ENCODE measurements around the gene ZNF516. TPM values are rescaled to one million over a fixed set of nuclear protein-coding genes. Genes with fewer than 3 reads are reported as not detected.

ZNF516 gene
- total and polyA plus RNA-seq, 2 of the 13 experiments (the other 11 are each of a cell fraction or from before 2014, with no cell fraction given), result 16.6 to 18.7 TPM

DNA sequence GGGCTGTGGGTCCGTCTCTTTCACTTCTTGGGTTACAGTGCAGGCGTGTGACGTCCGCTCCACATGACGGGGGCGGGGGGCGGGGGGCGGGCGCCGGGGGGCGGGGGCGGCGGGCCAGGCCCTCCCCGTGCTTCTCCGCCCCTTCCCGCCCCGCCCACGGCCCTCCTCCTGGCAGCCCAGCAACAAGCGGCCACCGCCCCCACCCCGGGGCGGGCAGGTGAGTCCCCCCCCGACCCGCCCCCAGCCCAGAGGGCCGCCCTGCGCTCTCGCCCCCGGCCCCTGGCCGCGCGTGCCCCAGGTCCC is 3.6 kb downstream of the ZNF516 start (continued):
- TF ChIP-seq, protein P1, sequence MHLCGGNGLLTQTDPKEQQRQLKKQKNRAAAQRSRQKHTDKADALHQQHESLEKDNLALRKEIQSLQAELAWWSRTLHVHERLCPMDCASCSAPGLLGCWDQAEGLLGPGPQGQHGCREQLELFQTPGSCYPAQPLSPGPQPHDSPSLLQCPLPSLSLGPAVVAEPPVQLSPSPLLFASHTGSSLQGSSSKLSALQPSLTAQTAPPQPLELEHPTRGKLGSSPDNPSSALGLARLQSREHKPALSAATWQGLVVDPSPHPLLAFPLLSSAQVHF (CRISPR knock-in tag; IDR thresholded peaks at IDR 0.05), result no peak
- TF ChIP-seq GABPB1 (CRISPR knock-in tag; IDR thresholded peaks at IDR 0.05), result no peak
- TF ChIP-seq ZNF446 (CRISPR knock-in tag; IDR thresholded peaks at IDR 0.05), result no peak
- no peak for TF ChIP-seq MTF2 (CRISPR knock-in tag; IDR thresholded peaks at IDR 0.05; ENCODE audit: borderline replicate concordance)
- no peak for TF ChIP-seq NCOR1 (IDR thresholded peaks at IDR 0.05; ENCODE audit: borderline replicate concordance, low read length)
- TF ChIP-seq, protein P2, sequence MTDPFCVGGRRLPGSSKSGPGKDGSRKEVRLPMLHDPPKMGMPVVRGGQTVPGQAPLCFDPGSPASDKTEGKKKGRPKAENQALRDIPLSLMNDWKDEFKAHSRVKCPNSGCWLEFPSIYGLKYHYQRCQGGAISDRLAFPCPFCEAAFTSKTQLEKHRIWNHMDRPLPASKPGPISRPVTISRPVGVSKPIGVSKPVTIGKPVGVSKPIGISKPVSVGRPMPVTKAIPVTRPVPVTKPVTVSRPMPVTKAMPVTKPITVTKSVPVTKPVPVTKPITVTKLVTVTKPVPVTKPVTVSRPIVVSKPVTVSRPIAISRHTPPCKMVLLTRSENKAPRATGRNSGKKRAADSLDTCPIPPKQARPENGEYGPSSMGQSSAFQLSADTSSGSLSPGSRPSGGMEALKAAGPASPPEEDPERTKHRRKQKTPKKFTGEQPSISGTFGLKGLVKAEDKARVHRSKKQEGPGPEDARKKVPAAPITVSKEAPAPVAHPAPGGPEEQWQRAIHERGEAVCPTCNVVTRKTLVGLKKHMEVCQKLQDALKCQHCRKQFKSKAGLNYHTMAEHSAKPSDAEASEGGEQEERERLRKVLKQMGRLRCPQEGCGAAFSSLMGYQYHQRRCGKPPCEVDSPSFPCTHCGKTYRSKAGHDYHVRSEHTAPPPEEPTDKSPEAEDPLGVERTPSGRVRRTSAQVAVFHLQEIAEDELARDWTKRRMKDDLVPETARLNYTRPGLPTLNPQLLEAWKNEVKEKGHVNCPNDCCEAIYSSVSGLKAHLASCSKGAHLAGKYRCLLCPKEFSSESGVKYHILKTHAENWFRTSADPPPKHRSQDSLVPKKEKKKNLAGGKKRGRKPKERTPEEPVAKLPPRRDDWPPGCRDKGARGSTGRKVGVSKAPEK (CRISPR knock-in tag; IDR thresholded peaks at IDR 0.05; ENCODE audit: borderline replicate concordance), result no peak
- no peak for TF ChIP-seq SIX1 (CRISPR knock-in tag; IDR thresholded peaks at IDR 0.05; ENCODE audit: borderline replicate concordance)
- TF ChIP-seq ZNF574 (CRISPR knock-in tag; IDR thresholded peaks at IDR 0.05), result no peak
- TF ChIP-seq THAP11 (CRISPR knock-in tag; IDR thresholded peaks at IDR 0.05), result no peak
- TF ChIP-seq, protein P3, sequence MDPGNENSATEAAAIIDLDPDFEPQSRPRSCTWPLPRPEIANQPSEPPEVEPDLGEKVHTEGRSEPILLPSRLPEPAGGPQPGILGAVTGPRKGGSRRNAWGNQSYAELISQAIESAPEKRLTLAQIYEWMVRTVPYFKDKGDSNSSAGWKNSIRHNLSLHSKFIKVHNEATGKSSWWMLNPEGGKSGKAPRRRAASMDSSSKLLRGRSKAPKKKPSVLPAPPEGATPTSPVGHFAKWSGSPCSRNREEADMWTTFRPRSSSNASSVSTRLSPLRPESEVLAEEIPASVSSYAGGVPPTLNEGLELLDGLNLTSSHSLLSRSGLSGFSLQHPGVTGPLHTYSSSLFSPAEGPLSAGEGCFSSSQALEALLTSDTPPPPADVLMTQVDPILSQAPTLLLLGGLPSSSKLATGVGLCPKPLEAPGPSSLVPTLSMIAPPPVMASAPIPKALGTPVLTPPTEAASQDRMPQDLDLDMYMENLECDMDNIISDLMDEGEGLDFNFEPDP (CRISPR knock-in tag; conservative IDR thresholded peaks at IDR 0.05), result no peak
- TF ChIP-seq, protein P4, sequence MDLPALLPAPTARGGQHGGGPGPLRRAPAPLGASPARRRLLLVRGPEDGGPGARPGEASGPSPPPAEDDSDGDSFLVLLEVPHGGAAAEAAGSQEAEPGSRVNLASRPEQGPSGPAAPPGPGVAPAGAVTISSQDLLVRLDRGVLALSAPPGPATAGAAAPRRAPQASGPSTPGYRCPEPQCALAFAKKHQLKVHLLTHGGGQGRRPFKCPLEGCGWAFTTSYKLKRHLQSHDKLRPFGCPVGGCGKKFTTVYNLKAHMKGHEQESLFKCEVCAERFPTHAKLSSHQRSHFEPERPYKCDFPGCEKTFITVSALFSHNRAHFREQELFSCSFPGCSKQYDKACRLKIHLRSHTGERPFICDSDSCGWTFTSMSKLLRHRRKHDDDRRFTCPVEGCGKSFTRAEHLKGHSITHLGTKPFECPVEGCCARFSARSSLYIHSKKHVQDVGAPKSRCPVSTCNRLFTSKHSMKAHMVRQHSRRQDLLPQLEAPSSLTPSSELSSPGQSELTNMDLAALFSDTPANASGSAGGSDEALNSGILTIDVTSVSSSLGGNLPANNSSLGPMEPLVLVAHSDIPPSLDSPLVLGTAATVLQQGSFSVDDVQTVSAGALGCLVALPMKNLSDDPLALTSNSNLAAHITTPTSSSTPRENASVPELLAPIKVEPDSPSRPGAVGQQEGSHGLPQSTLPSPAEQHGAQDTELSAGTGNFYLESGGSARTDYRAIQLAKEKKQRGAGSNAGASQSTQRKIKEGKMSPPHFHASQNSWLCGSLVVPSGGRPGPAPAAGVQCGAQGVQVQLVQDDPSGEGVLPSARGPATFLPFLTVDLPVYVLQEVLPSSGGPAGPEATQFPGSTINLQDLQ (CRISPR knock-in tag; IDR thresholded peaks at IDR 0.05), result no peak
- no peak for TF ChIP-seq ARHGAP35 (CRISPR knock-in tag; IDR thresholded peaks at IDR 0.05; ENCODE audit: borderline replicate concordance)
